GM19193 (cell line): ENCODE data around the gene SLC4A3.

Experiments
- POLR2A ChIP-seq: IDR thresholded peaks from 4 replicates; pipeline ENCODE4 v1.6.1; 2011; ENCODE audit not compliant: insufficient read depth, insufficient read length; ENCODE audit errors: extremely low read depth

Gene SLC4A3

DNA sequence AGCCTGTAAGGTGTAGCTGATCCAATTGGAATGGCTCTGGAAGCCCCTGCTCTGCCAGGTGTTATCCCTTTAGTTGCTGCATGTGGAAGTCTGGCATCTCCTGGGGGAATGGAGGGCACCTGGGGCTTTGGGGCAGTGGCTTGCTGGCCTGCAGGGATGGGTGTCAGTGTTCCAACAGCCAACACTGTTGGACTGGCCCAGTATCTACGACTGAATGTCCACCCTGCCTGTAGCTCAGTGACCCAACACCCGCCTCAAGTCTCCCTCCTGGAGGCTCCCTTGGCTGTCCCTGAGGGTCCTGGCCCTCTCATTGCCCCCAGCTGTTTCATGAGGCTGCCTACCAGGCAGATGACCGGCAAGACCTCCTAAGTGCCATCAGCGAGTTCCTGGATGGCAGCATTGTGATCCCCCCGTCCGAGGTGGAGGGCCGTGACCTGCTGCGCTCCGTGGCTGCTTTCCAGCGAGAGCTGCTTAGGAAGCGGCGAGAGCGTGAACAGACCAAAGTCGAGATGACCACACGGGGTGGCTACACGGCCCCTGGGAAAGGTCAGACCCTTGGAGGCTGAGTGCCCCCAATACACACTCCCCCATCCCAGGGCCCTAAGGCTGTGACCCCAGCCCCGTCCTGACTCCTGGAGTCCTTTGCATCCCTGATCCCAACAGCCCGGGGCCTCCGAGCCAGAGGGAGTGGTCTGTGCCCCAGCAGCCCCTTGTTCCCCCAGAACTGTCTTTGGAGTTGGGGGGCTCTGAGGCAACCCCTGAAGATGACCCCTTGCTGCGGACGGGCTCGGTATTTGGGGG, 7.7 kb downstream of the SLC4A3 start:
- TF ChIP-seq POLR2A: no peak

DNA sequence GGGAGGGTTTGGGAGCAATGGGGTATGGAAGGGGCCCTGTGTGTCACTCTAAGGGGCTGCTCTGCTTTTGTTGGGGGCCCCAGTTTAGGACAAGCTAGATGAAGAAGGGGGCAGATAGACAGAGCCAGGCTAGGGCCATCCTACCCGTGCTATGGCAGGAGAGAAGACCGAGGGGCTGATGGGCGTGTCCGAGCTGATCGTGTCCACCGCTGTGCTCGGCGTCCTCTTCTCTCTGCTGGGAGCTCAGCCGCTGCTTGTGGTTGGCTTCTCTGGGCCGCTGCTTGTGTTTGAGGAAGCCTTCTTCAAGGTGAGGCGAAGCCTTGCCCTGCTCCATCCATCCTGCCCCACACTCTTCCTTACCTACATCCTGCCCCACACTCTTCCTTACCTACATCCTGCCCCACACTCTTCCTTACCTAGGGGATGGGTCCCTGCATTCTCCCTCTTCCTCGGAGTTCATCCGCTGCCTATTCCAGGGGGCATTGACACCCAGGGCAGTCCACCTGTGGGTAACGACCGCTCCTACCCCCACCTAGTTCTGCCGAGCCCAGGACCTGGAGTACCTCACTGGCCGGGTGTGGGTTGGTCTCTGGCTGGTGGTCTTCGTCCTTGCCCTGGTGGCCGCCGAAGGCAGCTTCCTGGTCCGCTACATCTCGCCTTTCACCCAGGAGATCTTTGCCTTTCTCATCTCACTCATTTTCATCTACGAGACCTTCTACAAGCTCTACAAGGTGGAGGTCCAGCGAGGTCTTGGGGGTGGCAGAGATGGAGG, 8.9 kb downstream of the SLC4A3 start:
- no peak for TF ChIP-seq POLR2A

DNA sequence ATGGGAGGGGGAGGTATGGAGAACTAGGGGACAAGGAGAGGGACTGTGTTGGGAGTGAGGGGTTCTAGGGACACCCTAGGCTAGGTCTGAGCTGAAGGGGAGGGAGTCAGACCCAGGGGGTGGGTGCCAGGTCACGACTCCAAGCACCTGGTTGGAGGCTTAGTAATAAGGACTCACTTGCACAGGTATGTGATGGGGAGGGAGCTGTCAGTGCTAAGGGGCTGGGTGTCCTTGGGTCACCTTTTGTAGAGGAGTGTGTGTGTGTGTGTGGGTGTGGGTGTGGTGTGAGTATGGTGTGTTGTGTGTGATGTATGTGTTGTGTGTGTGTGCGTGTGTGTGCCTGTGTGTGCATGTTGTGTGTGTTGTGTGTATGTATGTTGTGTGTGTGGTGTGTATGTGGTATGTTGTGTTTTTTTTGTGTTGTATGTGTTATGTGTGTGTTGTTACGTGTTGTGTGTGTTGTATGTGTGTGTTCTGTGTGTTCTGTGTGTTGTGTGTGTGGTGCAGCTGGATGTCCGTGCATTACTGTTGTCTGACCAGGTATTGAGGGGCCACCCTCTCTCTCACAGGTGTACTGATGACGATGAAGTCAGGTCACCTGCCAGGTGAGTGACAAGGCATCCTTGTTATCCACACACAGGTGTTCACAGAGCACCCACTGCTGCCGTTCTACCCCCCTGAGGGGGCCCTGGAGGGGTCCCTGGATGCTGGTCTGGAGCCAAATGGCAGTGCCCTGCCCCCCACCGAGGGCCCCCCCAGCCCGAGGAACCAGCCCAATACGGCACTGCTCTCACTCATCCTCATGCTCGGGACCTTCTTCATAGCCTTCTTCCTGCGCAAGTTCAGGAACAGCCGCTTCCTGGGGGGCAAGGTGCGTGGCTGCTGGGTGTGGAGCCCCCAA, 9.8 kb downstream of the SLC4A3 start:
- no peak for TF ChIP-seq POLR2A

- no peak for TF ChIP-seq POLR2A
These were observed 10.4 kb downstream of the SLC4A3 start for GRCh38 chr2:219637842-219638185.

GRCh38 chr2:219638217-219638947, 11.0 kb downstream of the SLC4A3 start:
- TF ChIP-seq POLR2A: no peak

GRCh38 chr2:219638948-219639755, 11.7 kb downstream of the SLC4A3 start:
- TF ChIP-seq POLR2A: no peak

- no peak for TF ChIP-seq POLR2A
These were observed 14.1 kb downstream of the SLC4A3 start for GRCh38 chr2:219641390-219642068.

- no peak for TF ChIP-seq POLR2A
These were observed 14.6 kb downstream of the SLC4A3 start for GRCh38 chr2:219642069-219642454.

DNA sequence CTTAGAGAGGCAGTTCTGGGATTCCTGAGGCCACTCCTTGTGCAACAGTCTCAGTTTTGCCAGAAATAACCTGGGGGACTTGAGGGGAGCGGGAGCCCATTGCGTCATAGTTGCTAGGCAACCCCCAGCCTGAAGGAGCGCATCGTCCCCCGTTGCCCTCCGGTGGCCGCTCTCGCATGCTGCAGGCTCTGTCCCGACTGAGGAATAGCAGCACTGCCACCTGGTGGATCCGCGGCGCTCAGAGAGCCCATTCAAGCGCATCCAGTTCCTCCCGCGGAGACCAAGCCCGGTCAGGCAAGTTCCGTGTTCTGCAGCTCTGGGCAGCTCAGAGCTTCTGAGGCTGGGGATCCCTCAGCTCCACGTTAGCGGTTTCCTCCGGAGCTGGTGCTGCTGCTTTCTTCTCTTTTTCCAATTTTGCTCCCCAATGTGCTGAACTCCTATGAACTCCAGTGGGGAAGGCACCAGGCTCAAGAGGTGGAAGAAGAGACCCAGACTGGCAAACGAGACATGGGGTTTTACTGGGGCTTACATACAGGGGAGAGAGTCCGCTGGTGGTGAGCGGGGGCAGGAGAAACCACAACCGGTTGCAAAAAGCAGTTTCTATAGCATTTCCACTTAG, 15.1 kb downstream of the SLC4A3 start:
- TF ChIP-seq POLR2A: peak; percentile 36

DNA sequence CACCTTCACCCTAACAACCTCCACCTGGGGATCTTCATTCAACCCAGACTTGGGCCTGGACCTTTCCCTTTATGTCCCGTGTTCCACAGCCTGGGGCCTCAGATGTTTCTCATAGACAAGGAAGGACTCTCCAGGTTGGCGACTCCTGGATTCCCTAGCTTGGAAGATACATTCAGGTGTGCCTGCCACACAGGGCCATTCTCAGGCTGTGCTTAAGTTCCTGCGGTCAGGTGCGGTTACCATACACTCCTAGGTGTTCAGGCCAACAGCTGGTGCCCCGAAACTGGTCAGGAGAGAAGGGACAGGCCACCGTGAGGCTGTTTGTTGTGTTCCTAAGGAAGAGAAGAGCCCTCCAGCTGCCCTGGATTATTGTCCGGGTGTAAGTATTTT, 15.6 kb downstream of the SLC4A3 start:
- no peak for TF ChIP-seq POLR2A

GRCh38 chr2:219643788-219644398, 16.5 kb downstream of the SLC4A3 start:
- TF ChIP-seq POLR2A: no peak

GRCh38 chr2:219644801-219645480, 17.5 kb downstream of the SLC4A3 start:
- no peak for TF ChIP-seq POLR2A
